H1 (cell line): Measurements from ENCODE around the gene C14orf119. TPM values are rescaled to one million over a fixed set of nuclear protein-coding genes. Genes with fewer than 3 reads are reported as not detected.
A peak's percentile ranks its signal among the peaks of the same experiment; 100 is the strongest.

Experiments used
- CTCF ChIA-PET: fragments of 300-600 bp; sonication (Branson Sonifier 250); formaldehyde crosslinking; loops from one replicate; lab custom pipeline; 2021; ENCODE audit not compliant: partially characterized antibody; lab: Charles Lee
- POLR2A ChIA-PET: fragments of 300-600 bp; sonication (Branson Sonifier 250); formaldehyde crosslinking; loops from one replicate; lab custom pipeline; 2021; ENCODE audit warnings: inconsistent platforms; ENCODE audit not compliant: partially characterized antibody; lab: Charles Lee
- DNase-seq, 2 experiments: peaks; one replicate each; pipeline versions ENCODE4 v3.0.0 to v3.0.0-alpha.2; 2010 to 2022; ENCODE audit warnings: low spot score in 2 of 2, low read depth in 1 of 2, mixed read lengths in 1 of 2
- FAIRE-seq: peaks from 2 replicates; lab custom pipeline; 2011; peaks lifted over from hg19 to GRCh38; lab: Jason Lieb, UNC
- H2AFZ ChIP-seq: 2 replicates; pipeline ENCODE4 v1.8.1; 2012; ENCODE audit warnings: low read length, inconsistent platforms
- H2AK5ac ChIP-seq: 2 replicates; pipeline ENCODE4 v1.6.1; 2013; ENCODE audit warnings: low read depth, low read length
- H2BK120ac ChIP-seq: replicated peaks from 2 replicates; pipeline ENCODE3; 2013; ENCODE audit warnings: low read depth, low read length, inconsistent platforms
- H2BK12ac ChIP-seq: 2 replicates; pipeline ENCODE4 v1.6.1; 2013; ENCODE audit warnings: low read depth, low read length
- H2BK15ac ChIP-seq: 2 replicates; pipeline ENCODE4 v1.6.1; 2013; ENCODE audit warnings: low read length
- H2BK20ac ChIP-seq: 2 replicates; pipeline ENCODE4 v1.6.1; 2013; ENCODE audit warnings: low read length
- H2BK5ac ChIP-seq: 2 replicates; pipeline ENCODE4 v1.6.1; 2013; ENCODE audit warnings: low read depth, low read length
- H3K14ac ChIP-seq: 2 replicates; pipeline ENCODE4 v1.6.1; 2013; ENCODE audit warnings: inconsistent platforms; ENCODE audit not compliant: insufficient read length
- H3K18ac ChIP-seq: 2 replicates; pipeline ENCODE4 v1.6.1; 2013; ENCODE audit warnings: low read length; ENCODE audit errors: extremely low read depth
- H3K23ac ChIP-seq: 2 replicates; pipeline ENCODE4 v1.6.1; 2013; ENCODE audit warnings: inconsistent platforms; ENCODE audit not compliant: insufficient read length
- H3K23me2 ChIP-seq: 2 replicates; pipeline ENCODE4 v1.6.1; 2013; ENCODE audit warnings: low read depth, low read length
- H3K27ac ChIP-seq: 2 replicates; pipeline ENCODE4 v1.6.1; 2011; ENCODE audit warnings: low read depth, low read length, inconsistent platforms
- H3K27me3 ChIP-seq, 4 experiments: replicated peaks in 1 of 4; 1 replicate in 1 of 4; 2 replicates in 3 of 4; pipeline versions ENCODE4 v1.6.1 to v1.8.1; 2011 to 2013; ENCODE audit warnings: low read length in 3 of 4, mild to moderate bottlenecking in 3 of 4, inconsistent platforms in 2 of 4, mixed read lengths in 2 of 4, moderate library complexity in 1 of 4; ENCODE audit not compliant: control insufficient read depth in 3 of 4, insufficient read depth in 3 of 4; ENCODE audit errors: extremely low read depth in 1 of 4
- H3K36me3 ChIP-seq, 4 experiments: 2 replicates each; pipeline versions ENCODE4 v1.6.1 to v1.8.1; 2011 to 2013; ENCODE audit warnings: mild to moderate bottlenecking in 4 of 4, low read length in 3 of 4, moderate library complexity in 2 of 4, control low read depth in 1 of 4, inconsistent platforms in 1 of 4; ENCODE audit not compliant: insufficient read depth in 4 of 4, control insufficient read depth in 2 of 4
- H3K4ac ChIP-seq: replicated peaks from 2 replicates; pipeline ENCODE3; 2013; ENCODE audit warnings: low read length, low read depth, mixed read lengths, inconsistent platforms; ENCODE audit not compliant: insufficient read length
- H3K4me1 ChIP-seq, 4 experiments: replicated peaks in 1 of 4; 1 replicate in 1 of 4; 2 replicates in 3 of 4; pipeline versions ENCODE4 v1.6.1 to v1.8.1; 2011 to 2013; ENCODE audit warnings: low read length in 3 of 4, inconsistent platforms in 2 of 4, mixed read lengths in 1 of 4; ENCODE audit not compliant: insufficient read depth in 4 of 4, control insufficient read depth in 3 of 4
- H3K4me2 ChIP-seq, 2 experiments: 2 replicates each; pipeline versions ENCODE4 v1.6.1 to v1.8.1; 2011 to 2013; ENCODE audit warnings: low read depth in 2 of 2, low read length in 2 of 2, control low read depth in 1 of 2, inconsistent platforms in 1 of 2, mild to moderate bottlenecking in 1 of 2; ENCODE audit not compliant: insufficient read depth in 1 of 2
- H3K4me3 ChIP-seq, 4 experiments: fragments of 200-600, 300-600 bp in 1 of 4; sonication (generic), shearing (Covaris generic), sonication (Bioruptor Twin) in 1 of 4; 2 replicates each; pipeline versions ENCODE4 v1.5.1 to v1.8.1; 2011 to 2016; ENCODE audit warnings: low read length in 4 of 4, low read depth in 3 of 4, control low read depth in 2 of 4, inconsistent platforms in 2 of 4, mild to moderate bottlenecking in 2 of 4, mixed read lengths in 1 of 4, moderate library complexity in 1 of 4; ENCODE audit not compliant: insufficient read depth in 2 of 4; ENCODE audit errors: extremely low read depth in 1 of 4
- H3K56ac ChIP-seq: replicated peaks from 2 replicates; pipeline ENCODE3; 2013; ENCODE audit warnings: low read depth, mild to moderate bottlenecking, mixed read lengths, low read length, inconsistent platforms; ENCODE audit not compliant: insufficient read length
- H3K79me1 ChIP-seq: 2 replicates; pipeline ENCODE4 v1.6.1; 2013; ENCODE audit warnings: low read depth, low read length, control low read depth
- H3K79me2 ChIP-seq, 2 experiments: 2 replicates each; pipeline versions ENCODE4 v1.6.1 to v1.8.1; 2012 to 2013; ENCODE audit warnings: low read length in 2 of 2, mild to moderate bottlenecking in 2 of 2, inconsistent platforms in 1 of 2; ENCODE audit not compliant: insufficient read depth in 2 of 2, control insufficient read depth in 1 of 2
- H3K9ac ChIP-seq, 4 experiments: replicated peaks in 1 of 4; 1 replicate in 1 of 4; 2 replicates in 3 of 4; pipeline versions ENCODE4 v1.6.1 to v1.8.1; 2011 to 2013; ENCODE audit warnings: low read depth in 3 of 4, low read length in 3 of 4, control low read depth in 2 of 4, mild to moderate bottlenecking in 2 of 4, moderate library complexity in 2 of 4, inconsistent platforms in 1 of 4; ENCODE audit errors: extremely low read depth in 1 of 4
- H3K9me3 ChIP-seq, 2 experiments: 2 replicates each; pipeline versions ENCODE4 v1.6.1 to v1.8.1; 2012 to 2013; ENCODE audit warnings: mild to moderate bottlenecking in 2 of 2, moderate library complexity in 2 of 2, control low read depth in 1 of 2, inconsistent platforms in 1 of 2, low read depth in 1 of 2, low read length in 1 of 2, mixed read lengths in 1 of 2; ENCODE audit not compliant: insufficient read depth in 2 of 2
- H4K20me1 ChIP-seq, 2 experiments: replicated peaks in 1 of 2; 2 replicates each; pipeline versions ENCODE3 to v1.8.1; 2011 to 2013; ENCODE audit warnings: inconsistent platforms in 2 of 2, low read length in 2 of 2, mild to moderate bottlenecking in 1 of 2; ENCODE audit not compliant: insufficient read depth in 2 of 2, control insufficient read depth in 1 of 2
- H4K5ac ChIP-seq: 2 replicates; pipeline ENCODE4 v1.6.1; 2013; ENCODE audit warnings: low read length, low read depth, mixed read lengths, inconsistent platforms; ENCODE audit not compliant: insufficient read length
- H4K8ac ChIP-seq: 2 replicates; pipeline ENCODE4 v1.8.0; 2013; ENCODE audit warnings: mild to moderate bottlenecking, moderate library complexity, low read length, inconsistent platforms; ENCODE audit not compliant: insufficient read depth; ENCODE audit errors: extremely low read depth
- H4K91ac ChIP-seq: replicated peaks from 2 replicates; pipeline ENCODE3; 2013; ENCODE audit warnings: low read length, mixed read lengths, inconsistent platforms; ENCODE audit not compliant: insufficient read length
- CHD2 ChIP-seq: IDR thresholded peaks from 2 replicates; pipeline ENCODE4 v1.6.1; 2012; ENCODE audit warnings: low read length, improper control_type of control experiment
- SP4 ChIP-seq: IDR thresholded peaks from 2 replicates; pipeline ENCODE4 v1.6.1; 2012; ENCODE audit warnings: low read length, inconsistent platforms
- WGBS, 2 experiments: shearing (Covaris generic) in 1 of 2; methylation state at CpG; one replicate each; pipeline versions ENCODE4 v1.1.6 to v1.1.7; 2013 to 2015; ENCODE audit warnings: low lambda C conversion rate in 2 of 2, mixed read lengths in 2 of 2, inconsistent platforms in 1 of 2, low coverage in 1 of 2, missing lambda C conversion rate in 1 of 2; ENCODE audit not compliant: insufficient replicate concordance in 2 of 2, insufficient coverage in 1 of 2, insufficient read length in 1 of 2; ENCODE audit errors: extremely low coverage in 1 of 2, missing lambda C conversion rate in 1 of 2; 5-methylcytosine and 5-hydroxymethylcytosine counted together
- polyA plus RNA-seq, 7 experiments: library from polyadenylated mRNA; depleted of rRNA in 3 of 7; stranded (reverse) in 5 of 7; unstranded in 2 of 7; fragments of >200 nt in 5 of 7; fragments of 200-250 nt in 2 of 7; gene quantifications; 1 replicate in 5 of 7; 2 replicates in 1 of 7; 4 replicates in 1 of 7; pipeline versions ENCODE4 v1.2.1 to v1.2.3, GENCODE V29; 2011 to 2013; ENCODE audit warnings: missing spikeins in 2 of 7, mixed read lengths in 2 of 7
- total RNA-seq: library from RNA; stranded (reverse); fragmentation: NEBNext Ultra II Directional; extraction: Animal tissue kit (Norgen Biotek cat#: 25700); gene quantifications from 2 replicates; pipeline ENCODE4 v1.2.1, GENCODE V29; 2021
- TF ChIP-seq, protein P1 (sequence below), 3 experiments: IDR thresholded peaks; 1 replicate in 2 of 3; 2 replicates in 1 of 3; pipeline versions ENCODE4 v1.5.1 to v1.6.1; 2011; ENCODE audit warnings: low read length in 3 of 3, mild to moderate bottlenecking in 3 of 3, inconsistent platforms in 2 of 3, low read depth in 1 of 3, moderate library complexity in 1 of 3; ENCODE audit not compliant: insufficient read depth in 1 of 3; ENCODE audit errors: control extremely low read depth in 1 of 3

C14orf119 gene
- total and polyA plus RNA-seq, 2 of the 8 experiments (the other 6 are each of a cell fraction or from before 2014, with no cell fraction given), result 78.1 to 94.0 TPM

DNA sequence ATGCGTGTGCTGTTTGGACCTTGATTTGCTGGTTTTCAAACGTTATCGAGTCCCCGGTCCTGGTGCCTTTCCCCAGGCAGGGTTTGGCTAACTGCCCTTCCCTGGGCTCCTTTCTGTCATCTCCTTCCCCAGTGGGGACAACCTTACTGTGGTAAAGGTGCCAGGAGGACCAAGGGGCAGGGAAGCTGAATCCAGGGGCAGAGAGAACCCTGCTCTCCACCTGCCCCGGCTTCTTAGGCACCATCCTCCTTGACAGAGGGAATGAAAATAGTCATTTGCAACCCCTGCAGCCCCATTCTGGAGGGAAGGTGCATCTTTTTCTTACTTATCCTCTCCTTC is 18.8 kb downstream of the C14orf119 start:
- Histone ChIP-seq H3K9me3 (no peaks in the 10 kb centered on the region; a peak in 1 of 4 replicates), H2BK120ac (no peak overlapping the region), H3K27me3 (peaks cover 0 to 3% (median 0%) of the 10 kb centered on the region in 4 experiments; a peak in 2 of 7 replicates), H3K79me1 (no peaks in the 10 kb centered on the region), H2BK12ac (0 out of 2 replicates have a peak overlapping the region, but pooled peaks have one; percentile 20), H2BK5ac (no peak overlapping the region), H3K4ac (no peak overlapping the region), H3K79me2 (no peaks in the 10 kb centered on the region), H4K8ac (no peak overlapping the region), H4K20me1 (no peaks in the 10 kb centered on the region), H3K4me1 (peaks cover 0 to 14% (median 4%) of the 10 kb centered on the region in 4 experiments; a peak in 6 of 7 replicates), H3K4me3 (no peak overlapping the region), H3K14ac (no peak overlapping the region), H4K91ac (no peak overlapping the region), H2BK15ac (peak overlapping the region; percentile 23; the same call in 1 of the 2 replicates), H3K36me3 (no peaks in the 10 kb centered on the region), H2AFZ (0 out of 2 replicates have a peak overlapping the region, but pooled peaks have one; percentile 58), H3K4me2 (no peak overlapping the region; a peak in 1 of 4 replicates), H3K23ac (no peak overlapping the region), H3K27ac (no peak overlapping the region), H4K5ac (no peak overlapping the region), H2AK5ac (no peak overlapping the region), H3K56ac (no peak overlapping the region), H3K18ac (no peak overlapping the region), H2BK20ac (no peak overlapping the region), H3K9ac (0 out of 7 replicates have a peak overlapping the region, but pooled peaks of 1 of the 4 experiments have one; percentile 30), H3K23me2 (no peaks in the 10 kb centered on the region; the same call in 1 of the 2 replicates)
- CTCF ChIA-PET, result interaction anchor here (1.1 to 3.7 kb wide), 9 partner anchors 10 to 208 kb away, joined by 3 to 22 read pairs (median 7); partner anchors contain the start of genes CDH24, CIROP and PABPN1
- no peak for DNase-seq
- TF ChIP-seq CHD2 (no peak), SP4 (no peak)
- TF ChIP-seq, protein P1, sequence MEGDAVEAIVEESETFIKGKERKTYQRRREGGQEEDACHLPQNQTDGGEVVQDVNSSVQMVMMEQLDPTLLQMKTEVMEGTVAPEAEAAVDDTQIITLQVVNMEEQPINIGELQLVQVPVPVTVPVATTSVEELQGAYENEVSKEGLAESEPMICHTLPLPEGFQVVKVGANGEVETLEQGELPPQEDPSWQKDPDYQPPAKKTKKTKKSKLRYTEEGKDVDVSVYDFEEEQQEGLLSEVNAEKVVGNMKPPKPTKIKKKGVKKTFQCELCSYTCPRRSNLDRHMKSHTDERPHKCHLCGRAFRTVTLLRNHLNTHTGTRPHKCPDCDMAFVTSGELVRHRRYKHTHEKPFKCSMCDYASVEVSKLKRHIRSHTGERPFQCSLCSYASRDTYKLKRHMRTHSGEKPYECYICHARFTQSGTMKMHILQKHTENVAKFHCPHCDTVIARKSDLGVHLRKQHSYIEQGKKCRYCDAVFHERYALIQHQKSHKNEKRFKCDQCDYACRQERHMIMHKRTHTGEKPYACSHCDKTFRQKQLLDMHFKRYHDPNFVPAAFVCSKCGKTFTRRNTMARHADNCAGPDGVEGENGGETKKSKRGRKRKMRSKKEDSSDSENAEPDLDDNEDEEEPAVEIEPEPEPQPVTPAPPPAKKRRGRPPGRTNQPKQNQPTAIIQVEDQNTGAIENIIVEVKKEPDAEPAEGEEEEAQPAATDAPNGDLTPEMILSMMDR (IDR thresholded peaks at IDR 0.05; ENCODE audit: control extremely low read depth in 1 of 3, insufficient read depth in 1 of 3, low read depth in 1 of 3, low read length in 3 of 3), result no peak
- 75% methylated on average over 5 of the region's 5 CpGs; no CpG with 5 or more reads in 1 of the 2 experiments for WGBS, 2 experiments
- POLR2A ChIA-PET, result interaction anchor here (1.0 to 1.5 kb wide), 2 partner anchors 22 to 56 kb away, joined by 3 to 4 read pairs; no protein-coding TSS in a partner anchor
- no peak for FAIRE-seq
